Measurements from ENCODE around the gene CKAP2. TPM values are rescaled to one million over a fixed set of nuclear protein-coding genes. Genes with fewer than 3 reads are reported as not detected.
"Not testable (repeated sequence)": the region's sequence is repeated elsewhere in the genome, so short reads cannot be mapped to it uniquely, and the experiment has no call there.

The CKAP2 gene
- total RNA-seq = 10 to 100 TPM; 59.2 to 61.7 TPM

- peak within 1 kb of the TSS; percentile 91 for H3K4me3 Mint-ChIP-seq
- H3K9me3 Mint-ChIP-seq = no peaks in the 10 kb centered on the region
- DNase-seq (peak; percentile 93), ATAC-seq (ENCODE audit: low read depth) (peak; percentile 80)
- H3K4me1 Mint-ChIP-seq = peaks cover 41% of the 10 kb centered on the region
- POLR2A ChIA-PET = interaction anchor here (1.2 kb wide), 1 partner anchor 198 kb away, joined by 5 read pairs; the partner anchor contains the start of gene SUGT1
- no peaks in the 10 kb centered on the region for H3K27me3 Mint-ChIP-seq
- H3K27ac Mint-ChIP-seq = peak within 1 kb of the TSS; percentile 92
- peaks cover 18% of the 10 kb centered on the region for H3K36me3 Mint-ChIP-seq
These were observed at the start of gene CKAP2 for GRCh38 chr13:52454820-52455676. Gene CKAP2, plus strand, starts transcription at chr13:52455478. Its CDS starts 79 bp downstream, at chr13:52455557.

- peak; percentile 44 for DNase-seq
- ATAC-seq (ENCODE audit: low read depth) = peak; percentile 71
- H3K9me3 Mint-ChIP-seq = no peaks in the 10 kb centered on the region
- peaks cover 14% of the 10 kb centered on the region for H3K4me1 Mint-ChIP-seq
- peak within 1 kb of the TSS; percentile 72 for H3K4me3 Mint-ChIP-seq
- H3K27me3 Mint-ChIP-seq = peaks cover 22% of the 10 kb centered on the region
- H3K36me3 Mint-ChIP-seq = no peaks in the 10 kb centered on the region
- H3K27ac Mint-ChIP-seq = no peak within 1 kb of the TSS
- POLR2A ChIA-PET = no interaction called here
These were observed 49.3 kb upstream of the CKAP2 start, which contains the start of gene THSD1 for GRCh38 chr13:52405767-52406494. Gene THSD1, minus strand, starts transcription at chr13:52406172. Its CDS starts 3,572 bp downstream, at chr13:52402600.

GRCh38 chr13:52406629-52407028 lies 48.6 kb upstream of the CKAP2 start:
- no peak for ATAC-seq (ENCODE audit: low read depth)
- Mint-ChIP-seq H3K4me3 (no peak overlapping the region), H3K36me3 (peaks cover 2% of the 10 kb centered on the region), H3K27ac (no peak overlapping the region), H3K27me3 (peaks cover 22% of the 10 kb centered on the region), H3K4me1 (peaks cover 14% of the 10 kb centered on the region), H3K9me3 (no peaks in the 10 kb centered on the region)
- POLR2A ChIA-PET = no interaction called here
- DNase-seq = no peak

GRCh38 chr13:52407436-52407835 lies 47.8 kb upstream of the CKAP2 start:
- ATAC-seq (ENCODE audit: low read depth); H3K4me3 Mint-ChIP-seq; DNase-seq; H3K27ac Mint-ChIP-seq; POLR2A ChIA-PET; H3K9me3 Mint-ChIP-seq; H3K36me3 Mint-ChIP-seq: not testable (repeated sequence)
- Mint-ChIP-seq H3K4me1 (peaks cover 14% of the 10 kb centered on the region), H3K27me3 (peaks cover 21% of the 10 kb centered on the region)

- H3K4me3 Mint-ChIP-seq; H3K27ac Mint-ChIP-seq; ATAC-seq (ENCODE audit: low read depth); DNase-seq; H3K9me3 Mint-ChIP-seq; H3K36me3 Mint-ChIP-seq; POLR2A ChIA-PET: not testable (repeated sequence)
- peaks cover 15% of the 10 kb centered on the region for H3K27me3 Mint-ChIP-seq
- H3K4me1 Mint-ChIP-seq = peaks cover 14% of the 10 kb centered on the region
These were observed 47.1 kb upstream of the CKAP2 start for GRCh38 chr13:52408071-52408658.

- POLR2A ChIA-PET = no interaction called here
- peaks cover 2% of the 10 kb centered on the region for H3K4me1 Mint-ChIP-seq
- peaks cover 2% of the 10 kb centered on the region for H3K36me3 Mint-ChIP-seq
- H3K27me3 Mint-ChIP-seq = no peaks in the 10 kb centered on the region
- DNase-seq (no peak), ATAC-seq (ENCODE audit: low read depth) (no peak)
- no peak overlapping the region for H3K4me3 Mint-ChIP-seq
- no peak overlapping the region for H3K27ac Mint-ChIP-seq
- no peaks in the 10 kb centered on the region for H3K9me3 Mint-ChIP-seq
These were observed 43.6 kb upstream of the CKAP2 start for GRCh38 chr13:52411629-52412028.

GRCh38 chr13:52412128-52412527 lies 43.1 kb upstream of the CKAP2 start:
- Mint-ChIP-seq H3K27ac (no peak overlapping the region), H3K27me3 (no peaks in the 10 kb centered on the region), H3K4me1 (peaks cover 2% of the 10 kb centered on the region), H3K36me3 (peaks cover 5% of the 10 kb centered on the region), H3K9me3 (no peaks in the 10 kb centered on the region), H3K4me3 (no peak overlapping the region)
- POLR2A ChIA-PET = no interaction called here
- ATAC-seq (ENCODE audit: low read depth) (no peak), DNase-seq (no peak)

GRCh38 chr13:52414051-52414450 lies 41.2 kb upstream of the CKAP2 start:
- ATAC-seq (ENCODE audit: low read depth) = no peak
- POLR2A ChIA-PET = interaction anchor here (0.8 kb wide), 1 partner anchor 28 kb away, joined by 3 read pairs; no protein-coding TSS in a partner anchor
- no peaks in the 10 kb centered on the region for H3K9me3 Mint-ChIP-seq
- H3K4me1 Mint-ChIP-seq = peaks cover 7% of the 10 kb centered on the region
- no peak overlapping the region for H3K27ac Mint-ChIP-seq
- no peaks in the 10 kb centered on the region for H3K27me3 Mint-ChIP-seq
- DNase-seq = no peak
- peaks cover 10% of the 10 kb centered on the region for H3K36me3 Mint-ChIP-seq
- H3K4me3 Mint-ChIP-seq = no peak overlapping the region

- ATAC-seq (ENCODE audit: low read depth) (no peak), DNase-seq (no peak)
- Mint-ChIP-seq H3K4me3 (no peak overlapping the region), H3K9me3 (no peaks in the 10 kb centered on the region), H3K36me3 (peaks cover 18% of the 10 kb centered on the region), H3K27ac (no peak overlapping the region), H3K4me1 (peaks cover 12% of the 10 kb centered on the region), H3K27me3 (no peaks in the 10 kb centered on the region)
- POLR2A ChIA-PET = no interaction called here
These were observed 40.3 kb upstream of the CKAP2 start for GRCh38 chr13:52414963-52415362.

GRCh38 chr13:52419080-52419479 lies 36.2 kb upstream of the CKAP2 start:
- H3K27me3 Mint-ChIP-seq = no peaks in the 10 kb centered on the region
- peaks cover 24% of the 10 kb centered on the region for H3K36me3 Mint-ChIP-seq
- no peak overlapping the region for H3K27ac Mint-ChIP-seq
- DNase-seq (no peak), ATAC-seq (ENCODE audit: low read depth) (no peak)
- H3K4me3 Mint-ChIP-seq = no peak overlapping the region
- peaks cover 12% of the 10 kb centered on the region for H3K4me1 Mint-ChIP-seq
- POLR2A ChIA-PET = no interaction called here
- H3K9me3 Mint-ChIP-seq = no peaks in the 10 kb centered on the region

- DNase-seq = no peak
- ATAC-seq (ENCODE audit: low read depth) = no peak
- H3K27ac Mint-ChIP-seq = no peak overlapping the region
- H3K4me1 Mint-ChIP-seq = peaks cover 10% of the 10 kb centered on the region
- H3K36me3 Mint-ChIP-seq = peaks cover 30% of the 10 kb centered on the region
- H3K9me3 Mint-ChIP-seq = no peaks in the 10 kb centered on the region
- no peak overlapping the region for H3K4me3 Mint-ChIP-seq
- POLR2A ChIA-PET = no interaction called here
- H3K27me3 Mint-ChIP-seq = no peaks in the 10 kb centered on the region
These were observed 34.1 kb upstream of the CKAP2 start for GRCh38 chr13:52421216-52421615.

GRCh38 chr13:52428295-52428694 lies 27.0 kb upstream of the CKAP2 start:
- Mint-ChIP-seq H3K4me1 (no peaks in the 10 kb centered on the region), H3K4me3 (no peak overlapping the region), H3K9me3 (no peaks in the 10 kb centered on the region), H3K36me3 (peaks cover 25% of the 10 kb centered on the region), H3K27ac (no peak overlapping the region), H3K27me3 (no peaks in the 10 kb centered on the region)
- POLR2A ChIA-PET = no interaction called here
- DNase-seq (no peak), ATAC-seq (ENCODE audit: low read depth) (no peak)

GRCh38 chr13:52432456-52432855 lies 22.8 kb upstream of the CKAP2 start:
- Mint-ChIP-seq H3K9me3 (no peaks in the 10 kb centered on the region), H3K27me3 (no peaks in the 10 kb centered on the region), H3K4me3 (no peak overlapping the region), H3K4me1 (peaks cover 4% of the 10 kb centered on the region), H3K27ac (no peak overlapping the region), H3K36me3 (peaks cover 27% of the 10 kb centered on the region)
- DNase-seq = no peak
- POLR2A ChIA-PET = no interaction called here
- no peak for ATAC-seq (ENCODE audit: low read depth)

Measured in activated naive CD8-positive, alpha-beta T cell treated with anti-CD3 and anti-CD28 coated beads, Interleukin-2, amount 10 ng/mL, durations not matched to agents 7 days and 5 days (primary cell).